GM23338 (cell line): ENCODE results near the gene VEZT. TPM values are rescaled to one million over a fixed set of nuclear protein-coding genes. Genes with fewer than 3 reads are reported as not detected.

Experiments used
- ATAC-seq: fragments of 200-7000 bp; cut with Tn5 transposase; 3 replicates; pipeline ENCODE4 v1.9.1; 2020
- DNase-seq: peaks from one replicate; pipeline ENCODE4 v3.0.0-alpha.2; 2015; ENCODE audit warnings: low spot score
- H2AFZ ChIP-seq: fragments of 200-600 bp; sonication (generic); 2 replicates; pipeline ENCODE4 v1.8.0; 2016; ENCODE audit warnings: antibody characterized with exemption, mild to moderate bottlenecking, moderate library complexity
- H3F3A ChIP-seq: fragments of 200-600 bp; sonication (generic); replicated peaks from 2 replicates; pipeline ENCODE4 v1.8.0; 2017; ENCODE audit warnings: antibody characterized with exemption, mixed run types, low read depth
- H3K27ac ChIP-seq: fragments of 200-600 bp; sonication (generic); 2 replicates; pipeline ENCODE4 v1.6.1; 2016; ENCODE audit warnings: low read depth
- H3K27me3 ChIP-seq: fragments of 200-600 bp; sonication (generic); 2 replicates; pipeline ENCODE4 v1.8.0; 2016; ENCODE audit warnings: mild to moderate bottlenecking, mixed run types, moderate library complexity; ENCODE audit not compliant: insufficient read depth
- H3K36me3 ChIP-seq: fragments of 200-600 bp; sonication (generic); 2 replicates; pipeline ENCODE4 v1.8.0; 2016; ENCODE audit warnings: mild to moderate bottlenecking; ENCODE audit not compliant: insufficient read depth
- H3K4me1 ChIP-seq: fragments of 200-600 bp; sonication (generic); 2 replicates; pipeline ENCODE4 v1.8.0; 2016; ENCODE audit warnings: mild to moderate bottlenecking, moderate library complexity; ENCODE audit not compliant: insufficient read depth
- H3K4me2 ChIP-seq: fragments of 200-600 bp; sonication (generic); 2 replicates; pipeline ENCODE4 v1.7.1; 2017; ENCODE audit warnings: mixed run types
- H3K4me3 ChIP-seq: fragments of 200-600 bp; sonication (generic); 2 replicates; pipeline ENCODE4 v1.6.1; 2016; ENCODE audit warnings: mixed run types
- H3K79me2 ChIP-seq: fragments of 200-600 bp; sonication (generic); replicated peaks from 2 replicates; pipeline ENCODE4 v1.8.0; 2017; ENCODE audit warnings: mild to moderate bottlenecking; ENCODE audit not compliant: insufficient read depth
- H3K9me2 ChIP-seq: fragments of 200-600 bp; sonication (generic); 2 replicates; pipeline ENCODE4 v1.8.0; 2017; ENCODE audit not compliant: insufficient read depth
- H4K20me1 ChIP-seq: fragments of 200-600 bp; sonication (generic); replicated peaks from 2 replicates; pipeline ENCODE4 v1.8.0; 2017; ENCODE audit warnings: mild to moderate bottlenecking; ENCODE audit not compliant: insufficient read depth
- H3K27ac Mint-ChIP-seq: 2 replicates; pipeline ENCODE4 v1.8.0; 2020; ENCODE audit warnings: inconsistent platforms, mild to moderate bottlenecking, moderate library complexity, mixed read lengths
- H3K27me3 Mint-ChIP-seq: 3 replicates; pipeline ENCODE4 v1.8.0; 2022; ENCODE audit warnings: low read depth, mild to moderate bottlenecking, moderate library complexity, mixed read lengths, inconsistent platforms; ENCODE audit not compliant: insufficient read depth, poor library complexity
- H3K36me3 Mint-ChIP-seq: 3 replicates; pipeline ENCODE4 v1.8.0; 2021; ENCODE audit warnings: low read depth, mild to moderate bottlenecking, inconsistent platforms, moderate library complexity, mixed read lengths
- H3K4me1 Mint-ChIP-seq: 3 replicates; pipeline ENCODE4 v1.8.0; 2020; ENCODE audit warnings: mild to moderate bottlenecking, inconsistent platforms, mixed read lengths
- H3K4me3 Mint-ChIP-seq: 3 replicates; pipeline ENCODE4 v1.8.0; 2021; ENCODE audit warnings: moderate library complexity, mild to moderate bottlenecking, inconsistent platforms, mixed read lengths
- H3K9me3 Mint-ChIP-seq: 3 replicates; pipeline ENCODE4 v1.8.0; 2020; ENCODE audit warnings: moderate library complexity, mild to moderate bottlenecking, inconsistent platforms, mixed read lengths
- CREB1 ChIP-seq: fragments of 250-450 bp; sonication (Bioruptor Pico); IDR thresholded peaks from 2 replicates; pipeline ENCODE4 v1.5.0; 2020; ENCODE audit warnings: low read depth, mild to moderate bottlenecking, moderate library complexity
- EZH2 ChIP-seq: fragments of 200-600 bp; sonication (generic); IDR thresholded peaks from one replicate; pipeline ENCODE4 v1.8.0; 2017; ENCODE audit warnings: antibody characterized with exemption, mild to moderate bottlenecking, low read depth; ENCODE audit not compliant: unreplicated experiment
- EZH2phosphoT487 ChIP-seq: fragments of 200-600 bp; sonication (generic); IDR thresholded peaks from one replicate; pipeline ENCODE4 v1.8.1; 2018; ENCODE audit warnings: antibody characterized with exemption; ENCODE audit not compliant: unreplicated experiment
- JUNB ChIP-seq: IDR thresholded peaks from one replicate; pipeline ENCODE4 v1.6.1; 2016; ENCODE audit warnings: antibody characterized with exemption; ENCODE audit not compliant: unreplicated experiment
- NANOG ChIP-seq: IDR thresholded peaks from 2 replicates; pipeline ENCODE4 v1.6.1; 2016; ENCODE audit warnings: antibody characterized with exemption, borderline replicate concordance
- POLR2AphosphoS5 ChIP-seq: IDR thresholded peaks from 2 replicates; pipeline ENCODE4 v1.6.1; 2016; ENCODE audit warnings: antibody characterized with exemption, low read depth
- STAT1 ChIP-seq: IDR thresholded peaks from one replicate; pipeline ENCODE4 v1.6.1; 2016; ENCODE audit warnings: antibody characterized with exemption; ENCODE audit not compliant: unreplicated experiment
- ZNF114 ChIP-seq: fragments of 250-450 bp; sonication (Bioruptor Pico); IDR thresholded peaks from 2 replicates; pipeline ENCODE4 v1.5.0; 2020; ENCODE audit warnings: mild to moderate bottlenecking, moderate library complexity
- ZNF331 ChIP-seq: fragments of 250-450 bp; sonication (Bioruptor Pico); IDR thresholded peaks from 2 replicates; pipeline ENCODE4 v1.5.0; 2020; ENCODE audit warnings: low read depth, mild to moderate bottlenecking, moderate library complexity
- polyA plus RNA-seq: library from polyadenylated mRNA; unstranded; fragments of >200 nt; fragmentation: Nextera tagmentation; extraction: Ambion mirVana; gene quantifications from 2 replicates; pipeline ENCODE4 v1.2.1, GENCODE V29; 2016
- total RNA-seq: library from RNA; depleted of rRNA; stranded (reverse); fragments of >200 nt; shearing (Covaris generic); gene quantifications from 2 replicates; pipeline ENCODE4 v1.2.3, GENCODE V29; 2014
- TF ChIP-seq, protein P1 (sequence below), 2 experiments: fragments of 200-600 bp in 1 of 2; sonication (generic) in 1 of 2; conservative IDR thresholded peaks; 2 replicates each; pipeline versions ENCODE4 v1.5.1 to v1.6.1; 2016 to 2017; ENCODE audit warnings: antibody characterized with exemption in 2 of 2, low read depth in 2 of 2, mild to moderate bottlenecking in 2 of 2, moderate library complexity in 1 of 2
- TF ChIP-seq, protein P2 (sequence below): fragments of 250-450 bp; sonication (Bioruptor Pico); IDR thresholded peaks from 2 replicates; pipeline ENCODE4 v1.5.0; 2020; ENCODE audit warnings: mild to moderate bottlenecking, moderate library complexity
- TF ChIP-seq, protein P3 (sequence below): IDR thresholded peaks from 2 replicates; pipeline ENCODE4 v1.6.1; 2016; ENCODE audit warnings: antibody characterized with exemption
- TF ChIP-seq, protein P4 (sequence below): IDR thresholded peaks from one replicate; pipeline ENCODE4 v1.6.1; 2018; ENCODE audit warnings: antibody characterized with exemption; ENCODE audit not compliant: unreplicated experiment

VEZT gene
- total and polyA plus RNA-seq, 2 experiments from 2014 or later = 34.2 to 51.5 TPM

DNA sequence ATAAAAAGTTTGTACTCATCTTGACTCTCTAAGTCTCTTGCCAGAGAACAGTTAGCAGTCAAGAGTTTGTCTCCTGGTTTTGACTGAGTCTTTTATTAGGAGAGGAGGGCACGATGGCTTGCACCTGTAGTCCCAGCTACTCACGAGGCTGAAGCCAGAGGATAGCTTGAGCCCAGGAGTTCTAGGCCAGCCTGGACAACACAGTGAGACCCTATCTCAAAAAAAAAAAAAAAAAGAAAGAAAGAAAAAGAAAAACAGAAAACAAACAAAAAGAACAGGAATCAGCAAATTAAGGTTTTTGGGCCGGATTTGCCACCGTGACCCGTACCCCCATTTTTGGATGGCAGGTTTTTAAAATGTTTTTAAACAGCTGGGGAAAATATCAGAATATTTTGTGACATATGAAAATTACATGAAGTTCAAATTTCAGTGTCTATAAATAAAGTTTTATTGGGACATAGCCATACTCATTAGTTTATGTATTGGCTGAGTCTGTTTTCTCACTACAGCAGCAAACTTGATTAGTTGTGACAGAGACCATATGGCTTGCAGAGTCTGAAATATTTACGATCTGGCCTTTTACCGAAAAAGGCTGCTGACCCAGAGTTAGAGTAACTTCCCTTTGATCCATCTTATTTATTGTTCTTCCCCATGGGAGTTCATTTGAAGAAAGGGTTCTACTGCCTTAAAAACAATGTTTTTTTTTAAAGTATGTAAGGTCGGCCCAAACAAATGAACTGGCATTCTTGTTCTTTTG, 31.2 kb downstream of the VEZT start:
- no peaks in the 10 kb centered on the region for H3K36me3 ChIP-seq
- H3K4me3 Mint-ChIP-seq = no peak overlapping the region

More for the DNA sequence above, 31.2 kb downstream of the VEZT start:
- TF ChIP-seq ZNF331 (no peak), JUNB (no peak), NANOG (no peak), ZNF114 (CRISPR knock-in tag) (no peak), CREB1 (CRISPR knock-in tag) (no peak), STAT1 (no peak), EZH2phosphoT487 (no peak), EZH2 (no peak), POLR2AphosphoS5 (no peak)
- TF ChIP-seq, protein P1, sequence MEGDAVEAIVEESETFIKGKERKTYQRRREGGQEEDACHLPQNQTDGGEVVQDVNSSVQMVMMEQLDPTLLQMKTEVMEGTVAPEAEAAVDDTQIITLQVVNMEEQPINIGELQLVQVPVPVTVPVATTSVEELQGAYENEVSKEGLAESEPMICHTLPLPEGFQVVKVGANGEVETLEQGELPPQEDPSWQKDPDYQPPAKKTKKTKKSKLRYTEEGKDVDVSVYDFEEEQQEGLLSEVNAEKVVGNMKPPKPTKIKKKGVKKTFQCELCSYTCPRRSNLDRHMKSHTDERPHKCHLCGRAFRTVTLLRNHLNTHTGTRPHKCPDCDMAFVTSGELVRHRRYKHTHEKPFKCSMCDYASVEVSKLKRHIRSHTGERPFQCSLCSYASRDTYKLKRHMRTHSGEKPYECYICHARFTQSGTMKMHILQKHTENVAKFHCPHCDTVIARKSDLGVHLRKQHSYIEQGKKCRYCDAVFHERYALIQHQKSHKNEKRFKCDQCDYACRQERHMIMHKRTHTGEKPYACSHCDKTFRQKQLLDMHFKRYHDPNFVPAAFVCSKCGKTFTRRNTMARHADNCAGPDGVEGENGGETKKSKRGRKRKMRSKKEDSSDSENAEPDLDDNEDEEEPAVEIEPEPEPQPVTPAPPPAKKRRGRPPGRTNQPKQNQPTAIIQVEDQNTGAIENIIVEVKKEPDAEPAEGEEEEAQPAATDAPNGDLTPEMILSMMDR (conservative IDR thresholded peaks at IDR 0.05; ENCODE audit: low read depth in 2 of 2) = no peak
- TF ChIP-seq, protein P2, sequence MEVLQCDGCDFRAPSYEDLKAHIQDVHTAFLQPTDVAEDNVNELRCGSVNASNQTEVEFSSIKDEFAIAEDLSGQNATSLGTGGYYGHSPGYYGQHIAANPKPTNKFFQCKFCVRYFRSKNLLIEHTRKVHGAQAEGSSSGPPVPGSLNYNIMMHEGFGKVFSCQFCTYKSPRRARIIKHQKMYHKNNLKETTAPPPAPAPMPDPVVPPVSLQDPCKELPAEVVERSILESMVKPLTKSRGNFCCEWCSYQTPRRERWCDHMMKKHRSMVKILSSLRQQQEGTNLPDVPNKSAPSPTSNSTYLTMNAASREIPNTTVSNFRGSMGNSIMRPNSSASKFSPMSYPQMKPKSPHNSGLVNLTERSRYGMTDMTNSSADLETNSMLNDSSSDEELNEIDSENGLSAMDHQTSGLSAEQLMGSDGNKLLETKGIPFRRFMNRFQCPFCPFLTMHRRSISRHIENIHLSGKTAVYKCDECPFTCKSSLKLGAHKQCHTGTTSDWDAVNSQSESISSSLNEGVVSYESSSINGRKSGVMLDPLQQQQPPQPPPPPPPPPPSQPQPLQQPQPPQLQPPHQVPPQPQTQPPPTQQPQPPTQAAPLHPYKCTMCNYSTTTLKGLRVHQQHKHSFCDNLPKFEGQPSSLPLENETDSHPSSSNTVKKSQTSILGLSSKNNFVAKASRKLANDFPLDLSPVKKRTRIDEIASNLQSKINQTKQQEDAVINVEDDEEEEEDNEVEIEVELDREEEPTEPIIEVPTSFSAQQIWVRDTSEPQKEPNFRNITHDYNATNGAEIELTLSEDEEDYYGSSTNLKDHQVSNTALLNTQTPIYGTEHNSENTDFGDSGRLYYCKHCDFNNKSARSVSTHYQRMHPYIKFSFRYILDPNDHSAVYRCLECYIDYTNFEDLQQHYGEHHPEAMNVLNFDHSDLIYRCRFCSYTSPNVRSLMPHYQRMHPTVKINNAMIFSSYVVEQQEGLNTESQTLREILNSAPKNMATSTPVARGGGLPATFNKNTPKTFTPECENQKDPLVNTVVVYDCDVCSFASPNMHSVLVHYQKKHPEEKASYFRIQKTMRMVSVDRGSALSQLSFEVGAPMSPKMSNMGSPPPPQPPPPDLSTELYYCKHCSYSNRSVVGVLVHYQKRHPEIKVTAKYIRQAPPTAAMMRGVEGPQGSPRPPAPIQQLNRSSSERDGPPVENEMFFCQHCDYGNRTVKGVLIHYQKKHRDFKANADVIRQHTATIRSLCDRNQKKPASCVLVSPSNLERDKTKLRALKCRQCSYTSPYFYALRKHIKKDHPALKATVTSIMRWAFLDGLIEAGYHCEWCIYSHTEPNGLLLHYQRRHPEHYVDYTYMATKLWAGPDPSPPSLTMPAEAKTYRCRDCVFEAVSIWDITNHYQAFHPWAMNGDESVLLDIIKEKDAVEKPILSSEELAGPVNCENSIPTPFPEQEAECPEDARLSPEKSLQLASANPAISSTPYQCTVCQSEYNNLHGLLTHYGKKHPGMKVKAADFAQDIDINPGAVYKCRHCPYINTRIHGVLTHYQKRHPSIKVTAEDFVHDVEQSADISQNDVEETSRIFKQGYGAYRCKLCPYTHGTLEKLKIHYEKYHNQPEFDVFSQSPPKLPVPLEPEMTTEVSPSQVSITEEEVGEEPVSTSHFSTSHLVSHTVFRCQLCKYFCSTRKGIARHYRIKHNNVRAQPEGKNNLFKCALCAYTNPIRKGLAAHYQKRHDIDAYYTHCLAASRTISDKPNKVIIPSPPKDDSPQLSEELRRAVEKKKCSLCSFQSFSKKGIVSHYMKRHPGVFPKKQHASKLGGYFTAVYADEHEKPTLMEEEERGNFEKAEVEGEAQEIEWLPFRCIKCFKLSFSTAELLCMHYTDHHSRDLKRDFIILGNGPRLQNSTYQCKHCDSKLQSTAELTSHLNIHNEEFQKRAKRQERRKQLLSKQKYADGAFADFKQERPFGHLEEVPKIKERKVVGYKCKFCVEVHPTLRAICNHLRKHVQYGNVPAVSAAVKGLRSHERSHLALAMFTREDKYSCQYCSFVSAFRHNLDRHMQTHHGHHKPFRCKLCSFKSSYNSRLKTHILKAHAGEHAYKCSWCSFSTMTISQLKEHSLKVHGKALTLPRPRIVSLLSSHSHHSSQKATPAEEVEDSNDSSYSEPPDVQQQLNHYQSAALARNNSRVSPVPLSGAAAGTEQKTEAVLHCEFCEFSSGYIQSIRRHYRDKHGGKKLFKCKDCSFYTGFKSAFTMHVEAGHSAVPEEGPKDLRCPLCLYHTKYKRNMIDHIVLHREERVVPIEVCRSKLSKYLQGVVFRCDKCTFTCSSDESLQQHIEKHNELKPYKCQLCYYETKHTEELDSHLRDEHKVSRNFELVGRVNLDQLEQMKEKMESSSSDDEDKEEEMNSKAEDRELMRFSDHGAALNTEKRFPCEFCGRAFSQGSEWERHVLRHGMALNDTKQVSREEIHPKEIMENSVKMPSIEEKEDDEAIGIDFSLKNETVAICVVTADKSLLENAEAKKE (CRISPR knock-in tag) = no peak
- TF ChIP-seq, protein P3, sequence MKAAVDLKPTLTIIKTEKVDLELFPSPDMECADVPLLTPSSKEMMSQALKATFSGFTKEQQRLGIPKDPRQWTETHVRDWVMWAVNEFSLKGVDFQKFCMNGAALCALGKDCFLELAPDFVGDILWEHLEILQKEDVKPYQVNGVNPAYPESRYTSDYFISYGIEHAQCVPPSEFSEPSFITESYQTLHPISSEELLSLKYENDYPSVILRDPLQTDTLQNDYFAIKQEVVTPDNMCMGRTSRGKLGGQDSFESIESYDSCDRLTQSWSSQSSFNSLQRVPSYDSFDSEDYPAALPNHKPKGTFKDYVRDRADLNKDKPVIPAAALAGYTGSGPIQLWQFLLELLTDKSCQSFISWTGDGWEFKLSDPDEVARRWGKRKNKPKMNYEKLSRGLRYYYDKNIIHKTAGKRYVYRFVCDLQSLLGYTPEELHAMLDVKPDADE = no peak
- TF ChIP-seq, protein P4, sequence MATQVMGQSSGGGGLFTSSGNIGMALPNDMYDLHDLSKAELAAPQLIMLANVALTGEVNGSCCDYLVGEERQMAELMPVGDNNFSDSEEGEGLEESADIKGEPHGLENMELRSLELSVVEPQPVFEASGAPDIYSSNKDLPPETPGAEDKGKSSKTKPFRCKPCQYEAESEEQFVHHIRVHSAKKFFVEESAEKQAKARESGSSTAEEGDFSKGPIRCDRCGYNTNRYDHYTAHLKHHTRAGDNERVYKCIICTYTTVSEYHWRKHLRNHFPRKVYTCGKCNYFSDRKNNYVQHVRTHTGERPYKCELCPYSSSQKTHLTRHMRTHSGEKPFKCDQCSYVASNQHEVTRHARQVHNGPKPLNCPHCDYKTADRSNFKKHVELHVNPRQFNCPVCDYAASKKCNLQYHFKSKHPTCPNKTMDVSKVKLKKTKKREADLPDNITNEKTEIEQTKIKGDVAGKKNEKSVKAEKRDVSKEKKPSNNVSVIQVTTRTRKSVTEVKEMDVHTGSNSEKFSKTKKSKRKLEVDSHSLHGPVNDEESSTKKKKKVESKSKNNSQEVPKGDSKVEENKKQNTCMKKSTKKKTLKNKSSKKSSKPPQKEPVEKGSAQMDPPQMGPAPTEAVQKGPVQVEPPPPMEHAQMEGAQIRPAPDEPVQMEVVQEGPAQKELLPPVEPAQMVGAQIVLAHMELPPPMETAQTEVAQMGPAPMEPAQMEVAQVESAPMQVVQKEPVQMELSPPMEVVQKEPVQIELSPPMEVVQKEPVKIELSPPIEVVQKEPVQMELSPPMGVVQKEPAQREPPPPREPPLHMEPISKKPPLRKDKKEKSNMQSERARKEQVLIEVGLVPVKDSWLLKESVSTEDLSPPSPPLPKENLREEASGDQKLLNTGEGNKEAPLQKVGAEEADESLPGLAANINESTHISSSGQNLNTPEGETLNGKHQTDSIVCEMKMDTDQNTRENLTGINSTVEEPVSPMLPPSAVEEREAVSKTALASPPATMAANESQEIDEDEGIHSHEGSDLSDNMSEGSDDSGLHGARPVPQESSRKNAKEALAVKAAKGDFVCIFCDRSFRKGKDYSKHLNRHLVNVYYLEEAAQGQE = no peak
- Histone ChIP-seq H3K79me2 (peaks cover 81% of the 10 kb centered on the region), H3K27ac (no peak overlapping the region), H4K20me1 (peaks cover 24% of the 10 kb centered on the region), H3K27me3 (no peaks in the 10 kb centered on the region), H3F3A (no peaks in the 10 kb centered on the region), H3K9me2 (no peaks in the 10 kb centered on the region), H3K4me1 (peaks cover 7% of the 10 kb centered on the region; the same call in 1 of the 2 replicates), H2AFZ (no peak overlapping the region), H3K4me2 (no peak overlapping the region), H3K4me3 (no peak overlapping the region)
- H3K27me3 Mint-ChIP-seq = peaks cover 3% of the 10 kb centered on the region
- H3K9me3 Mint-ChIP-seq = no peaks in the 10 kb centered on the region
- peaks cover 6% of the 10 kb centered on the region for H3K4me1 Mint-ChIP-seq
- DNase-seq = peak; percentile 28
- peak; percentile 59; the same call in 2 of the 3 replicates for ATAC-seq
- H3K36me3 Mint-ChIP-seq = peaks cover 26% of the 10 kb centered on the region
- no peak overlapping the region for H3K27ac Mint-ChIP-seq
